Measurements from ENCODE around the gene SOX12. TPM values are rescaled to one million over a fixed set of nuclear protein-coding genes. Genes with fewer than 3 reads are reported as not detected.

Gene SOX12
- total and polyA plus RNA-seq, 2 donors (not counting 1 experiment from before 2014, with no cell fraction given) = 5.3 to 13.6 TPM

DNA sequence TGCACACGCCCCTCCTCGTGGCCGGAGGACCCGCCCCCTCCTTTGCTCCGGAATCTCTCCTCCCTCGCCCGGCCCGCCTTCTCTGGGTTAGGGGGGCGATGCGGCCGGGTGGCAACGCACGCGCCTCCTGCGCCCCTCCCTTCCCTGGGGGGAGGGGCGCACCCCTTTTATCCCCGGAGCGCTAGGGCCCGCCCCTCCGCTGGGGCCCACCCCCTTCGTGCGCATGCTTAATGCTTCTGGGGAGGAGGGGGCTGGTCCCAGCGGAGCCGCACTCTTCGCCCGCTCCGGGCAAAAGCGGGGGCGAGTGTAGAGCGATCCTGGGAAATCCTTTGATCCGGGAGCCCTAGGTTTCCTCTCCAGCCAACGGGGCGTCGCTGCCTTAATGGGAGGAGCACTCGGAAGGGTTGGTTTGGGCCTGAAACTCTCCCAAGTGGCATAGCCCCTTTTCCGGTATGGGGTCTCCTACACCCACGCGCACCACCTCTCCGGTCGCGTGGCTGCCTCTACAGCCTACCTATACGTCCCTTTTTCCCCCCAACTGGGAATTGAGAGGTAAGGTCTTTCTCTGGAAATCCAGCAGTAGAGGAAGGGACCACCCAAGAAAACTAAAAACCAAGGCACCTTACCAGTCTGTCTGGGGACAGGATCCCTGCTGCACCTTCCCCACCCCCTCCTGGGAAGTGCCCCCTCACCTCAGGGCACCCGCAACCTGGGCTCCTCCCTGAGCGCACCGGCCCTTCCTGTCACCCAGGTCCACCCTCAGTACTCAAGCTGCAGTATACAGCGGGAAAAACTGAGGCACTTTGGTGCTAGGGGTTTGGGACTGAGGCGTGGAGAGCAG is 2.1 kb downstream of the SOX12 start:
- Histone ChIP-seq H3K27me3 (replicated peaks in 1 of 4; ENCODE audit: control extremely low read depth in 1 of 4, control insufficient read depth in 3 of 4, insufficient read depth in 4 of 4, low read length in 3 of 4) (no peaks in the 10 kb centered on the region), H4K20me1 (ENCODE audit: control insufficient read depth, insufficient read depth, low read length, poor library complexity, severe bottlenecking) (peaks cover 24% of the 10 kb centered on the region), H3K79me2 (ENCODE audit: control insufficient read depth, insufficient read depth, low read length) (no peaks in the 10 kb centered on the region), H3K27ac (ENCODE audit: low read length in 2 of 2) (peak overlapping the region; percentile 55 to 70), H3K9me3 (ENCODE audit: control extremely low read depth in 1 of 3, control insufficient read depth in 2 of 3, insufficient read depth in 1 of 3, low read length in 2 of 3) (peaks cover 0 to 4% (median 0%) of the 10 kb centered on the region in 3 donors), H3K36me3 (replicated peaks in 1 of 2; ENCODE audit: control extremely low read depth in 1 of 2, control insufficient read depth in 1 of 2, extremely low read depth in 1 of 2, insufficient read depth in 2 of 2, low read length in 1 of 2) (peaks cover 0 to 3% of the 10 kb centered on the region in 2 experiments), H3K9ac (ENCODE audit: low read length) (peak overlapping the region; percentile 79), H3K4me1 (ENCODE audit: control insufficient read depth in 2 of 2, insufficient read depth in 2 of 2, low read length in 2 of 2) (peaks cover 26 to 42% of the 10 kb centered on the region in 2 donors), H3K4me3 (ENCODE audit: control extremely low read depth in 1 of 5, extremely low read depth in 1 of 5, insufficient read depth in 1 of 5, low read depth in 2 of 5, low read length in 4 of 5) (peak overlapping the region in 4 of 5 experiments; percentile 63 to 79 (median 70)), H3K4me2 (replicated peaks; ENCODE audit: low read depth, low read length, poor library complexity, severe bottlenecking) (peak overlapping the region; percentile 97), H2AFZ (ENCODE audit: insufficient read depth, low read depth, low read length, poor library complexity, severe bottlenecking) (peak overlapping the region; percentile 91)
- Mint-ChIP-seq H3K27me3 (no peaks in the 10 kb centered on the region), H3K4me3 (peak overlapping the region; percentile 79), H3K9me3 (ENCODE audit: insufficient read depth) (no peaks in the 10 kb centered on the region), H3K4me1 (peaks cover 36% of the 10 kb centered on the region), H3K27ac (peak overlapping the region; percentile 74)
- POLR2A ChIA-PET = interaction anchor here (4.8 kb wide), 1 partner anchor 30 kb away, joined by 35 read pairs; the partner anchor contains the start of gene ZCCHC3
- peak; percentile 86 for DNase-seq
- WGBS (ENCODE audit: insufficient coverage) = 4% methylated on average over 30 of the region's 47 CpGs
- CTCF ChIA-PET = interaction anchor here (0.7 to 4.0 kb wide), 3 partner anchors 33 to 67 kb away, joined by 3 to 20 read pairs (median 3); no protein-coding TSS in a partner anchor
- TF ChIP-seq, protein P1, sequence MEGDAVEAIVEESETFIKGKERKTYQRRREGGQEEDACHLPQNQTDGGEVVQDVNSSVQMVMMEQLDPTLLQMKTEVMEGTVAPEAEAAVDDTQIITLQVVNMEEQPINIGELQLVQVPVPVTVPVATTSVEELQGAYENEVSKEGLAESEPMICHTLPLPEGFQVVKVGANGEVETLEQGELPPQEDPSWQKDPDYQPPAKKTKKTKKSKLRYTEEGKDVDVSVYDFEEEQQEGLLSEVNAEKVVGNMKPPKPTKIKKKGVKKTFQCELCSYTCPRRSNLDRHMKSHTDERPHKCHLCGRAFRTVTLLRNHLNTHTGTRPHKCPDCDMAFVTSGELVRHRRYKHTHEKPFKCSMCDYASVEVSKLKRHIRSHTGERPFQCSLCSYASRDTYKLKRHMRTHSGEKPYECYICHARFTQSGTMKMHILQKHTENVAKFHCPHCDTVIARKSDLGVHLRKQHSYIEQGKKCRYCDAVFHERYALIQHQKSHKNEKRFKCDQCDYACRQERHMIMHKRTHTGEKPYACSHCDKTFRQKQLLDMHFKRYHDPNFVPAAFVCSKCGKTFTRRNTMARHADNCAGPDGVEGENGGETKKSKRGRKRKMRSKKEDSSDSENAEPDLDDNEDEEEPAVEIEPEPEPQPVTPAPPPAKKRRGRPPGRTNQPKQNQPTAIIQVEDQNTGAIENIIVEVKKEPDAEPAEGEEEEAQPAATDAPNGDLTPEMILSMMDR (IDR thresholded peaks at IDR 0.05) = no peak
- TF ChIP-seq EZH2 (IDR thresholded peaks at IDR 0.05; ENCODE audit: borderline replicate concordance, insufficient read depth, low read depth, low read length, poor library complexity, severe bottlenecking) = no peak
- intact Hi-C loops (cut with micrococcal nuclease) = no loop called here
- peak; percentile 11 for ATAC-seq (ENCODE audit: low read depth)

Data from B cell (primary cell).